ENCODE data around the gene LCE3A.

The LCE3A gene

DNA sequence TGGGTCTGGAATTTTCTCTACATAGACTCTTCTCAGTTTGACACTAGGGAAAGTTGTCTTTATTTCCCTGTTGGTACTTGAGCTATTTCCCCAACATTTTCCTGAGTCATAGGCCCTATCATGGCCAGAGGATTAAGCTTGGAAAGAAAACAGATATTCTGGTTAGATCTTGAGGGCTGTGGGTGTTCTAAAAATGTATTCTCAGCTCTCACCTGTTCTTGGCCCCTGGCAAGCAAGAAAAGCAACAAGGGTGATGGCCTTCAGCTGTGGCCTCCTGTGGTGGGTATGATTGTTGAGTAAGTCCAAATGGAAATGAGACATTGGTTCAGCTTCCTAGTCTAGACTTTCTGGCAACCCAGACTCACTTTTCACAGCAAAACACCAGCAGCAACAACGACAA, 17.4 kb upstream of the LCE3A start:
- no peaks in the 10 kb centered on the region for H3K27me3 ChIP-seq (ENCODE audit: control insufficient read depth, low read length)
- no peaks in the 10 kb centered on the region for H3K9me2 ChIP-seq (replicated peaks; ENCODE audit: control insufficient read depth, low read length)
- H3K79me2 ChIP-seq (ENCODE audit: control insufficient read depth, low read length): no peaks in the 10 kb centered on the region
- H3K4me3 ChIP-seq (ENCODE audit: low read length): no peak overlapping the region
- no peaks in the 10 kb centered on the region for H3F3A ChIP-seq (ENCODE audit: control insufficient read depth, insufficient read depth)
- TF ChIP-seq, protein P1, sequence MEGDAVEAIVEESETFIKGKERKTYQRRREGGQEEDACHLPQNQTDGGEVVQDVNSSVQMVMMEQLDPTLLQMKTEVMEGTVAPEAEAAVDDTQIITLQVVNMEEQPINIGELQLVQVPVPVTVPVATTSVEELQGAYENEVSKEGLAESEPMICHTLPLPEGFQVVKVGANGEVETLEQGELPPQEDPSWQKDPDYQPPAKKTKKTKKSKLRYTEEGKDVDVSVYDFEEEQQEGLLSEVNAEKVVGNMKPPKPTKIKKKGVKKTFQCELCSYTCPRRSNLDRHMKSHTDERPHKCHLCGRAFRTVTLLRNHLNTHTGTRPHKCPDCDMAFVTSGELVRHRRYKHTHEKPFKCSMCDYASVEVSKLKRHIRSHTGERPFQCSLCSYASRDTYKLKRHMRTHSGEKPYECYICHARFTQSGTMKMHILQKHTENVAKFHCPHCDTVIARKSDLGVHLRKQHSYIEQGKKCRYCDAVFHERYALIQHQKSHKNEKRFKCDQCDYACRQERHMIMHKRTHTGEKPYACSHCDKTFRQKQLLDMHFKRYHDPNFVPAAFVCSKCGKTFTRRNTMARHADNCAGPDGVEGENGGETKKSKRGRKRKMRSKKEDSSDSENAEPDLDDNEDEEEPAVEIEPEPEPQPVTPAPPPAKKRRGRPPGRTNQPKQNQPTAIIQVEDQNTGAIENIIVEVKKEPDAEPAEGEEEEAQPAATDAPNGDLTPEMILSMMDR (IDR thresholded peaks at IDR 0.05; ENCODE audit: low read depth, low read length, poor library complexity, severe bottlenecking): no peak
- no peak for TF ChIP-seq EZH2phosphoT487 (IDR thresholded peaks at IDR 0.05; ENCODE audit: borderline replicate concordance, low read length)
- H4K20me1 ChIP-seq (ENCODE audit: control insufficient read depth, insufficient read depth, low read depth, low read length): no peaks in the 10 kb centered on the region
- H3K9me3 ChIP-seq (ENCODE audit: control insufficient read depth, insufficient read depth, low read length): no peaks in the 10 kb centered on the region
- H3K4me2 ChIP-seq (ENCODE audit: low read length): no peak overlapping the region
- H3K27ac ChIP-seq (ENCODE audit: low read depth, low read length): no peak overlapping the region
- no peaks in the 10 kb centered on the region for H3K36me3 ChIP-seq (ENCODE audit: control insufficient read depth, low read length)
- no peaks in the 10 kb centered on the region for H3K4me1 ChIP-seq (ENCODE audit: control insufficient read depth, low read length)

DNA sequence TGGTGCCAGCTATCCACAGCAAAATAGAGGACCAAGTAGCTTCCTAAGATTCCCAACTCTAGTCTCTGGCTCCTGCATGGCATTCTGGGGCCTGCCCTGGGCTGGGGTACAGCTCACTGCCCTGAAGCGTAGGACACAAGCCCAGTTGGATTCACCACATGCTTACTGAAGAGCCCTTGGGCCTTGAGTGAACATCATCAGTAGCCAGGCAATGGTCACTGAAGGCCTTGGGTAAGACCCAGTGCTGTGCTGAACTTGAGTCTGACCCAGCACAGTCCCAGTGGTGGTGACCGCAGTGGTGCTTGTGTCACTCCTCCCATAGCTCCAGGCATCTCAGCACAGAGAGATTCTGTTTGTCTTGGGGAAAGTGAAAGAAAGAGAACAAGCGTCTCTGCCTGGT, 7.7 kb upstream of the LCE3A start:
- Histone ChIP-seq H3K9me3 (ENCODE audit: control insufficient read depth, insufficient read depth, low read length) (no peaks in the 10 kb centered on the region), H3K4me3 (ENCODE audit: low read length) (no peak overlapping the region), H3K27me3 (ENCODE audit: control insufficient read depth, low read length) (no peaks in the 10 kb centered on the region), H3K4me1 (ENCODE audit: control insufficient read depth, low read length) (no peaks in the 10 kb centered on the region), H3K36me3 (ENCODE audit: control insufficient read depth, low read length) (no peaks in the 10 kb centered on the region), H3K4me2 (ENCODE audit: low read length) (no peak overlapping the region), H4K20me1 (ENCODE audit: control insufficient read depth, insufficient read depth, low read depth, low read length) (no peaks in the 10 kb centered on the region), H3K9me2 (replicated peaks; ENCODE audit: control insufficient read depth, low read length) (no peaks in the 10 kb centered on the region), H3K27ac (ENCODE audit: low read depth, low read length) (no peak overlapping the region), H3K79me2 (ENCODE audit: control insufficient read depth, low read length) (no peaks in the 10 kb centered on the region), H3F3A (ENCODE audit: control insufficient read depth, insufficient read depth) (no peaks in the 10 kb centered on the region)
- TF ChIP-seq, protein P1 (IDR thresholded peaks at IDR 0.05; ENCODE audit: low read depth, low read length, poor library complexity, severe bottlenecking): no peak
- no peak for TF ChIP-seq EZH2phosphoT487 (IDR thresholded peaks at IDR 0.05; ENCODE audit: borderline replicate concordance, low read length)

- Histone ChIP-seq H3K27ac (ENCODE audit: low read depth, low read length) (no peak overlapping the region), H3K4me2 (ENCODE audit: low read length) (no peak overlapping the region), H3K9me2 (replicated peaks; ENCODE audit: control insufficient read depth, low read length) (no peaks in the 10 kb centered on the region), H3F3A (ENCODE audit: control insufficient read depth, insufficient read depth) (no peaks in the 10 kb centered on the region), H3K4me1 (ENCODE audit: control insufficient read depth, low read length) (no peaks in the 10 kb centered on the region), H3K9me3 (ENCODE audit: control insufficient read depth, insufficient read depth, low read length) (no peaks in the 10 kb centered on the region), H4K20me1 (ENCODE audit: control insufficient read depth, insufficient read depth, low read depth, low read length) (no peaks in the 10 kb centered on the region), H3K4me3 (ENCODE audit: low read length) (no peak overlapping the region), H3K79me2 (ENCODE audit: control insufficient read depth, low read length) (no peaks in the 10 kb centered on the region), H3K36me3 (ENCODE audit: control insufficient read depth, low read length) (no peaks in the 10 kb centered on the region), H3K27me3 (ENCODE audit: control insufficient read depth, low read length) (no peaks in the 10 kb centered on the region)
- no peak for TF ChIP-seq EZH2phosphoT487 (IDR thresholded peaks at IDR 0.05; ENCODE audit: borderline replicate concordance, low read length)
- TF ChIP-seq, protein P1 (IDR thresholded peaks at IDR 0.05; ENCODE audit: low read depth, low read length, poor library complexity, severe bottlenecking): no peak
Observed at GRCh38 chr1:152626744-152627143, 3.8 kb upstream of the LCE3A start.
